Measurements from ENCODE around the gene TM2D1.

TM2D1 gene

DNA sequence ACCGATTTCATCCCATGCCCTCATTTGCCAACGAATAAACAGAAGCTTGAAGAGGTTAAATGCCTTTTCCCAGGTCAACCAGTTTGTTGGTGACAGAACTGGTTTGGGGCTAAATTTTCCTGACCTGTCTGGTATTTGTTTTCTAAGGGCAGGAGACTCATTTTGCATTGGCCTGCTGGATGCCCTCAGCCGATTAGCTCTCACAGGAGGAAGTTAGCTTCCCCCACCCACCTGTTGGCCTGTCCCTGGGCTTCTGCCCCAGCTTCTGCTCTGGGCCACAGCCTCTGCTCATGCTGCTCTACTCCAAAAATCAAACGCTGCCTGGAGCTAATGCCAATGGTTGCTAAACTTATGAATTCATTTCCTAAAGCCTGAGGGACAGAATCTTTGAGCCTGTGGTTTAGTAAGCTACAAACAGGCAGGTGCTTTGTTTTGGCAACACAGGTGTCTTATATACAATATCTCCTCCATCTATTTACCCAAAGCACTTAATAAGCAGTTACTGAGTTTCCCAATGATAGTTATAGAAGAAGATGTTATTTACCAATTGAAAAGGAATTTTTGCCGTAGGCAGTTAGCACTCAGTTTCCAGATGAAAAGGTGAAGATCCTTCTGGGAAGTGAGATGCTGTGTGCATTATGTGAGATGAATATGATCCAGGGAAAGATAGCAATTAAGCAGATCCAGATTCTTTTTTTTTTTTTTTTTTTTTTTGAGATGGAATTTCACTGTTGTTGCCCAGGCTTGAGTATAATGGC is 82.3 kb downstream of the TM2D1 start:
- DNase-seq, result peak; percentile 44 to 72 (median 66)

DNA sequence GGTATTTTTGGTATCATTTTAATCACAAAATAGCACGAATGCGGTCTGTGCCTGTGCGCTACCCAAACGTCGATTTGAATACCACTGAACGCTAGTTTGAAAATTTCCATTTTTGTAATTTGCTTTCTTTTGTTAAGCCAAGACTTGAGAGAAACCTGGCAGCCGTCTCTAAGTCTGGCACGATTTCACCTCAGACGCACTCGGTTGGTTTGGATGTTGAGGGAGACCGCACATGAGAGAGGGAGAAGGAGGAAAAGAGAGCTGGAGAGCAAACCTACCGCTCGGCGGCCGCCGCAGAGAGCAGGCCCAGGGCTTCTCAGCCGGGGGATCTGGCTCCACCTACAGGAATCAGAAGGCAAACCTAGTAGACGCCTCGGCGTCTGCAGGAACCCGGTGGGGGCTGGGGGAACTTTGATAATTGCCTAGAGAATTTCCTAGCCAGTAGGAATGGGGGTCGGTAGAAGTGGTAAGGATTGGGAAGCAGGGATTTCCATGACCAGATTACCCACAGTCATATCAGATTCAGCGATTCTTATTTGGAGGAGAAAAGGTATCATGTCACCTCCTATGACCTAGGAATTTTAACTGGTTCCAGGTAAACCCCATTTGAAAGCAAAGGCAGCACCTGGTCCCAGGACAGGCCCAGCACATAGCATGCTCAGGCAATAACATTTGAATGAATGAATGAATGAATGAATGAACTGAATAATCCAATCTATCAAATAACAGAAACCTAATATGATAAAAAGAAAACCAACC is 83.2 kb downstream of the TM2D1 start:
- peak; percentile 66 to 88 (median 79) for DNase-seq

DNA sequence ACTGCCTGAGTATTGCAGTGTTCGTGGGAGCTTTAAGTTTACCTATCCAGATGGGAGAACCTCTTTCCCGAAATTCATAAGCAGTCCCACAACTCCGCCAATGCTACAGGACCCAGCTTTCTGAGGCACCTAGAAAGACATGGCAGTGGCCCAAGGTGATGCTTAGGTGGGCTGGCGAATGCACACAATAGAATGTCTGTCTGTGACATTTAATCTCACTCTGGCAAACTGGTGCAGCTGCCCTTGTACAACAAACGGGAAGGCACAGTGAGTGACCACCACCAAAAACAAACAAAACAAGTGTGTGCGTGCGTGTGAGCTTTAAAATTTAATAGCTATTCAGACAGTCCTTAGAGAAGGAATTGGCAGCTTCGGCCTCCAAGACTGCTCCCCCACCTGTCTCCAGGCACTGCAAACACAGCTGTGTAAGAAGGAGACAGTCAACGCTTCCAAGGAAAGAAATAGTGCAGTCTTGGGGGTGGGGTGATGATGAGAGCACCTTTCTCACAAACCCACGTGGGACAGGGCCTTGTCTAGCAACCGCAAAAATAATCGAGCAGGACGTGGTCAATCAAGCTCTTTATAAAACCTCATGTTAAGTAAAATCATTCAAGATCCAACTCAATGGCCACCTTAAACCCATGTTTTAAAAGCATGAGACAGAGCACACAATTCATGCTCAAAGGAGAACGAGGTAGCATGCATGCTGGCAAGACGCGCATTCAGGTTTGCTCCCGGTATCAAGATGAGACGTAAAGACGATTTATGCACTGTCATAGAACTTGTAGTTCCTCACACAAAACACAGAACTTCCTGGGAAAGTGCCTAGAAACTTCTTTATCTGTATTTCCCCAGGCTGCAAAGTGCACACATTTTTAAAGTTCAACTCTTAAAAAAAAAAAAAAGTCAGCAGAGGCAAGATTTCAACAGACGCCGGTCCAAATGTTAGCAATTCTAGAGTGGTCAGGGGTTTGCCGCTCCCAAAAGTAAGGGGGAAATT is 84.1 kb downstream of the TM2D1 start:
- DNase-seq, result peak; percentile 50 to 90 (median 78)

DNA sequence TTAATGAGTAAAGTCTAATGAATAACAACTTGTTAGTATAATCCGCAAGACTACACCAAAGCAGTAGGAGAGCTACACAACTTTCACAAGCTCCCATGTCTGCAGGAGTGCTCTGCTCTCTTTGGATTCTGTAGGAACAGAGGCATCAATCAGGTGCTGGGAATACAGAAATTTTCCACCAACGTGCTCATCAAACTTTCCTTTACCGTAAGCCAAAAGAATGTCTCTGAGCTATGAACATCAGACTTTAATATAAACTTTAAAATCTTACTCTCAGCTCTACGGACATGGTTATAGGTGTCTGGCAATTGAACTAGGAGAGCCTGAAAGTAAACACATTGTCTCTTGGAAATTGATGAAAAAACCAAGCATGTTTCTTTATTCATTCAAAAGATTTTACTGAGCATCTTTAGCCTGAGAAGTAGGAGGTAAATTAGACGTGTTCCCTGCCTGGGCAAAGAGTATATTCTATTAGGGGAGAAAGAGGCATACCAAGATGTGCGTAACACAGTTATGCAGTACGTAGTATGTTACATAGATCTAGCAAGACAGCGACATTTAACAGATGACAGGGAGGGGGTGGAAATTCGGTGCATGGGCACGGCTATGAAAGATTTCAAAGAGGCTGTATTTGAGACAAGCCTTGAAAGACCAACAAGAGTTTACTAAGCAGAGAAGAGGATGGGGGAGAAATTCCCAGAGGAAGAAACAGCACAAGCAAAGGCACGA is 85.2 kb downstream of the TM2D1 start:
- no peak for DNase-seq

DNA sequence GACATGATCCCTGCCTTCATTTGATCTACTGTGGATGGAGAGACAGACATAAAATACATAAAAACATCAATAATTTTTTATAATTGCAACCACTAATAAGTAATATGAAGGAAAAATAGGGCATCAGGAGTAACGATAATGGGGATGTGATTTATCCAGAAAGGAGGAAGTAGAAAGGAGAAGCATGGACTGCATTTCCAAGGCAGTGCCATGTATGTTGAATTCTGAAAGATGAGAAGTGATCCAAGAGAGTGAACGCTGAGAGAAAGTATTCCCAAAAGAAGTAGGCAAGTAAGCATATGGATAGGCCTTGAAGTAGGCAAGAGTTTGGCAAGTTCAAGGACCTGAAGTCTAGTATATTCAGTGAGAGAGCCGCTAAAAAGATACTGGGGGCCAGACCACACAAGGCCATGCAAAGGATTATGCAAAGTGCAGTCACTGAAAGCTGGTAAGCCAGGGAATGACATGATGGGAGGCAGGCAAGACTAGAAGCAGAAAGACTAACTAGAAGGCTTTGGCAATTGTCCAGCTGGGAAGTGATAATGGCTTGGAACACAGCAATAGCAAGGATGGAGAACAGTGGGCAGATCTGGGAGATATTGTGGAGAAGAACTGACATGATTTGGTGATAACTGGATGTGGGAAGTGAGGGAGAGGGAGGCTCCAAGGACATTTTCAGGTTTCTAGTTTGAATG is 85.9 kb downstream of the TM2D1 start:
- peak; percentile 22 to 64 (median 41) for DNase-seq

DNA sequence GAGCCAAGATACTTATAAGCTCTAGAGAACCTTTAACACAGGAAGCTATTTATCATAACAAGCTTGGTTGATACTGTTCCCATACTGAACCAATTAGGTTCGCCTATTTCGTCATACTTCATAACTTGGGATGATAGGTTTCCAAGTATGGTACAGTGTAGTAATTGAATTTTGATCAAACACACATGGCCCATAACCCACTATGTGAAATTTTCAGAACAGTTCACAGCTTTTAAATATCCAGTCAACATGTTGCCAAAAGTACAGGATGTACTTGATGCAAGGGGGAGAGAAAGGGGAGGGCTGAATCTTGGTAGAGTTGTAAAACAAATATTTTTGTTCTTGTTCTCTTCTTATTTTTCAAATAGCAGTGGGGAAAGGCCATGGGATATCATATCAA is 86.6 kb downstream of the TM2D1 start:
- no peak for DNase-seq

DNA sequence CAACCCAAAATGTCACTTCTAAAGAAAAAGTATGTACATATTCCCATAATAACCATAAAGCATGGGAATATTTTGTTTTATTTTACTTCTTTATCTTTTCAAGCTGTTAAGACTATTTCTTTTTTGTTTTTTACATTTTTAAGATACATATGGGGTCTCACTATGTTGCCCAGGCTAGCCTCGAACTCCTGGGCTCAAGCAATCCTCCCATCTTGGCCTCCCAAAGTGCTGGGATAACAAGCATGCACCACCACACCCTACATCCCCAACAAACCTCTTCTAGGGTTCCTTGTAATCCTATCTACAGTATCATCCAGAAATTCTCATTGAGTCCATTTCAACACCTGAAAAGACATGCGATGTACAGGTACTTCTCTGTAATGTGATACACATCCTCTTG is 87.5 kb downstream of the TM2D1 start:
- DNase-seq, result no peak

DNA sequence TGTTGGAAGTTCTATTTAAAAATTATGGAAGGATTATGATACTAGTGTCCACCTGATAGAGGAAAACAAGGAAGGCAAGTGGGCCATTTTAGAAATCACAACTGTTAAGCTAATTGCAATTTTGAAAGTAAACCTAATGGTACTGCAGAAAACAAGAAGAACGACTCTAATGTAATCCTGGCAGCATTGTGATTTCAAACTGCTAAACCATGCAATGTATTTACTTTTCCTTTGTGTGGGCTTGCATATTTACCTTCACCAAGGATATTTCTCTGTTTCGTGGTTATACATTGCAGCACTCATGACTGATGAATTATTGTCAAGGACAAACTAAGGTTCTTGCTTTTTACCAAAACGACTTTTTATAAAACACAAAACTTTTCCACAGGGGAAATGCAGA is 88.1 kb downstream of the TM2D1 start:
- no peak for DNase-seq

DNA sequence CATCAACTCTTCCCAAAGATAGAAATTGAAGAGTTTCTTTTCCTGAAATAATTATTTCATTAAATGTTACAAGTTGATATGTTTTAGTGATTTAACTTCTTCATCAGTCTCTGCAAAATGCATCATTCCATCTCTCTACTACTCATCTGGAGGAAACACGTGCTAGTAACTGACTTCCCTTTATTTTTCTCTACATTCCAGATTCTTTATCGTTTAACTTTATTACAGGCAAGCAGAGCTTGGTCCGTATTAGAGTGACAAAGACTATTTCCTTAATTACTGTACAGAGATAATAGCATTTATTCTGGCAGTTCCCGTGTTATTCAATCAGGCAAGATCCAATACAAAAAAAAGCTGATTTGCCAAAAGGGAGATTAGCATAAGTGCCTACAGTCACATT is 88.6 kb downstream of the TM2D1 start:
- peak in 2 of 4 experiments; percentile 38 to 42 for DNase-seq

DNA sequence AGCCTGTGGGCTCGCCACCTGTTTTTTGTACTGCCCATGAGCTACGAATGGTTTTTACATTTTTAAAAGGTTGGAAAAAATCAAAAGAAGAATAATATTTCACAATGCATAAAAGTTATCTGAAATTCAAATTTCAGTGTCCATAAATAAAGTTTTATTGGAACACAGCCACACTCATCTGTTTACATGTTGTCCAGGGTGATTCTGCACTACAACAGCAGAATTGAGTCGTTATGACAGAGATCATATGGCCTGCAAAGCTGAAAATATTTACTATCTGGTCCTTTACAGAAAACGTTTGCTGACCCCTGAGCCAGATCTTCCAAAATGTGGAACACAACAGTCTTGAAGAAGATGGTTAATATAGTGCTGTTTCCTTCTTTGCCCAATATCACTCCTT is 89.4 kb downstream of the TM2D1 start:
- DNase-seq, result no peak

DNA sequence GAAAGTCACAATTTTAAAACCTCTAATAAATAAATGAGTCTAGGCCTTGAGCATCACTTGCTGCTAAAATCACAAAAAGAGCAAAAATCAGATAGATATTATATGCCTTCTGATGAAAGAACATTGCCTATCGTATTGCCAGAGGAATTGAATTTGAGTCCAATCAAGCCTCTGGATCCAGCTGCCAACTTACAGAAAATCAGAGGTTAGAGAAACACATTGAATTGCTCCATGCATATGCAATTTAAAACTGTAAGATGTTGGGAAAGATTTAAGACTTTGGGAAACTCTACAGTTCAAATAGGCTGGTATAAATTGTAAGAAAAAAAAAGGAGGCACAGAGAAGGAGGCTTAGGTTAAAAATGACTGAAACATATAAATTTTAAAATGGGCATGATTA is 93.5 kb downstream of the TM2D1 start:
- no peak for DNase-seq

Measured in suppressor macrophage (primary cell).